Karpas-422 (cell line): ENCODE measurements around the gene NMT2. TPM values are rescaled to one million over a fixed set of nuclear protein-coding genes. Genes with fewer than 3 reads are reported as not detected.
"Not testable (repeated sequence)": the region's sequence is repeated elsewhere in the genome, so short reads cannot be mapped to it uniquely, and the experiment has no call there.

ENCODE experiments used
- DNase-seq: peaks from one replicate; pipeline ENCODE4 v3.0.0-alpha.2; 2015
- H2AFZ ChIP-seq: fragments of 200-600 bp; sonication (generic); 2 replicates; pipeline ENCODE4 v1.6.1; 2014; ENCODE audit warnings: antibody characterized with exemption, low read length, mixed read lengths
- H3K27ac ChIP-seq: fragments of 200-600 bp; sonication (generic); 2 replicates; pipeline ENCODE4 v1.5.1; 2014; ENCODE audit warnings: mild to moderate bottlenecking, low read length, moderate library complexity
- H3K27me3 ChIP-seq: fragments of 200-600 bp; sonication (generic); 2 replicates; pipeline ENCODE4 v1.6.1; 2014; ENCODE audit warnings: low read length, mixed read lengths
- H3K36me3 ChIP-seq: fragments of 200-600 bp; sonication (generic); 2 replicates; pipeline ENCODE4 v1.6.1; 2014; ENCODE audit warnings: low read length, mixed read lengths; ENCODE audit not compliant: insufficient read depth
- H3K4me1 ChIP-seq: fragments of 200-600 bp; sonication (generic); 2 replicates; pipeline ENCODE4 v1.6.1; 2014; ENCODE audit warnings: mild to moderate bottlenecking, low read length, mixed read lengths
- H3K4me2 ChIP-seq: fragments of 200-600 bp; sonication (generic); 2 replicates; pipeline ENCODE4 v1.6.1; 2014; ENCODE audit warnings: low read length, low read depth, mild to moderate bottlenecking; ENCODE audit not compliant: poor library complexity, severe bottlenecking
- H3K4me3 ChIP-seq: fragments of 200-600 bp; sonication (generic); 2 replicates; pipeline ENCODE4 v1.5.1; 2014; ENCODE audit warnings: mild to moderate bottlenecking, antibody characterized with exemption, low read length, mixed read lengths
- H3K79me2 ChIP-seq: fragments of 200-600 bp; sonication (generic); 2 replicates; pipeline ENCODE4 v1.6.1; 2014; ENCODE audit warnings: mild to moderate bottlenecking, low read length, mixed read lengths
- H3K9ac ChIP-seq: fragments of 200-600 bp; sonication (generic); 2 replicates; pipeline ENCODE4 v1.6.0; 2014; ENCODE audit warnings: low read length
- H3K9me2 ChIP-seq: fragments of 200-600 bp; sonication (generic), shearing (Covaris generic); replicated peaks from 2 replicates; pipeline ENCODE4 v1.6.0; 2014; ENCODE audit warnings: mild to moderate bottlenecking, low read length, moderate library complexity; ENCODE audit not compliant: insufficient read depth
- H3K9me3 ChIP-seq: fragments of 300-700, 200-600 bp; sonication (generic); 2 replicates; pipeline ENCODE4 v1.6.1; 2014; ENCODE audit warnings: low read length, mixed read lengths
- H4K20me1 ChIP-seq: fragments of 200-600 bp; sonication (generic); 2 replicates; pipeline ENCODE4 v1.6.1; 2014; ENCODE audit warnings: mild to moderate bottlenecking, antibody characterized with exemption, low read length, low read depth; ENCODE audit not compliant: insufficient read depth
- total RNA-seq: library from RNA; depleted of rRNA; stranded (reverse); fragments of >200 nt; shearing (Covaris generic); gene quantifications from 2 replicates; pipeline ENCODE4 v1.2.3, GENCODE V29; 2014; ENCODE audit warnings: low replicate concordance

NMT2 gene
- total RNA-seq, 1 experiment from 2014 or later: 1.6 TPM

GRCh38 chr10:15207410-15207809, 38.9 kb upstream of the NMT2 start:
- not testable (repeated sequence) for H3K9me3 ChIP-seq, H3K27ac ChIP-seq, H3K4me1 ChIP-seq

GRCh38 chr10:15202639-15203038, 34.1 kb upstream of the NMT2 start:
- no peaks in the 10 kb centered on the region for H3K9me3 ChIP-seq
- H2AFZ ChIP-seq: no peak overlapping the region
- H3K27me3 ChIP-seq: no peaks in the 10 kb centered on the region
- no peak overlapping the region for H3K4me3 ChIP-seq
- no peak overlapping the region for H3K27ac ChIP-seq
- no peaks in the 10 kb centered on the region for H3K79me2 ChIP-seq
- no peaks in the 10 kb centered on the region for H4K20me1 ChIP-seq
- H3K4me1 ChIP-seq: no peaks in the 10 kb centered on the region
- no peaks in the 10 kb centered on the region for H3K36me3 ChIP-seq
- H3K9ac ChIP-seq: no peak overlapping the region
- no peak overlapping the region for H3K4me2 ChIP-seq
- no peak for DNase-seq
- no peaks in the 10 kb centered on the region for H3K9me2 ChIP-seq

More at GRCh38 chr10:15207410-15207809, 38.9 kb upstream of the NMT2 start:
- not testable (repeated sequence) for H3K27me3 ChIP-seq, H3K36me3 ChIP-seq, H3K79me2 ChIP-seq, H3K9me2 ChIP-seq, DNase-seq, H2AFZ ChIP-seq, H3K4me2 ChIP-seq, H3K9ac ChIP-seq, H3K4me3 ChIP-seq, H4K20me1 ChIP-seq

- not testable (repeated sequence) for DNase-seq, H3K27me3 ChIP-seq, H3K27ac ChIP-seq, H4K20me1 ChIP-seq, H3K36me3 ChIP-seq, H3K9me2 ChIP-seq, H3K9me3 ChIP-seq, H3K4me1 ChIP-seq, H2AFZ ChIP-seq, H3K4me3 ChIP-seq, H3K9ac ChIP-seq, H3K4me2 ChIP-seq, H3K79me2 ChIP-seq
Observed at GRCh38 chr10:15202301-15202621, 33.8 kb upstream of the NMT2 start.

GRCh38 chr10:15201589-15202300, 33.3 kb upstream of the NMT2 start:
- Histone ChIP-seq H3K9ac (no peak overlapping the region), H2AFZ (no peak overlapping the region), H3K27me3 (no peaks in the 10 kb centered on the region)

GRCh38 chr10:15200626-15201025, 32.1 kb upstream of the NMT2 start:
- Histone ChIP-seq H3K9me2 (no peaks in the 10 kb centered on the region), H2AFZ (no peak overlapping the region), H3K27ac (no peak overlapping the region), H3K9ac (no peak overlapping the region), H3K9me3 (no peaks in the 10 kb centered on the region), H3K79me2 (no peaks in the 10 kb centered on the region), H3K4me3 (no peak overlapping the region), H3K36me3 (no peaks in the 10 kb centered on the region), H3K4me1 (peaks cover 8% of the 10 kb centered on the region), H3K27me3 (no peaks in the 10 kb centered on the region), H3K4me2 (no peak overlapping the region), H4K20me1 (no peaks in the 10 kb centered on the region)
- DNase-seq: no peak

More at GRCh38 chr10:15201589-15202300, 33.3 kb upstream of the NMT2 start:
- Histone ChIP-seq H3K4me3 (no peak overlapping the region), H3K4me2 (no peak overlapping the region), H3K9me2 (no peaks in the 10 kb centered on the region), H3K36me3 (no peaks in the 10 kb centered on the region), H3K9me3 (no peaks in the 10 kb centered on the region), H4K20me1 (no peaks in the 10 kb centered on the region), H3K4me1 (no peaks in the 10 kb centered on the region), H3K79me2 (no peaks in the 10 kb centered on the region), H3K27ac (no peak overlapping the region)
- no peak for DNase-seq

GRCh38 chr10:15197911-15198310, 29.4 kb upstream of the NMT2 start:
- no peaks in the 10 kb centered on the region for H3K36me3 ChIP-seq
- H3K27ac ChIP-seq: no peak overlapping the region
- DNase-seq: no peak
- no peaks in the 10 kb centered on the region for H3K27me3 ChIP-seq
- H3K9ac ChIP-seq: no peak overlapping the region
- no peak overlapping the region for H3K4me2 ChIP-seq
- no peak overlapping the region for H3K4me3 ChIP-seq
- H3K79me2 ChIP-seq: no peaks in the 10 kb centered on the region
- no peaks in the 10 kb centered on the region for H4K20me1 ChIP-seq
- no peaks in the 10 kb centered on the region for H3K9me3 ChIP-seq
- peaks cover 9% of the 10 kb centered on the region for H3K4me1 ChIP-seq
- H3K9me2 ChIP-seq: no peaks in the 10 kb centered on the region
- no peak overlapping the region for H2AFZ ChIP-seq

- Histone ChIP-seq H2AFZ (no peak overlapping the region), H3K9me3 (no peaks in the 10 kb centered on the region), H3K79me2 (no peaks in the 10 kb centered on the region), H3K9me2 (no peaks in the 10 kb centered on the region), H3K9ac (no peak overlapping the region), H4K20me1 (no peaks in the 10 kb centered on the region), H3K4me3 (no peak overlapping the region), H3K4me2 (no peak overlapping the region), H3K27me3 (no peaks in the 10 kb centered on the region), H3K36me3 (no peaks in the 10 kb centered on the region), H3K4me1 (peaks cover 9% of the 10 kb centered on the region), H3K27ac (no peak overlapping the region)
- DNase-seq: no peak
Observed at GRCh38 chr10:15197276-15197675, 28.8 kb upstream of the NMT2 start.

GRCh38 chr10:15196021-15196834, 27.7 kb upstream of the NMT2 start:
- Histone ChIP-seq H3K4me2 (peak overlapping the region; percentile 68), H2AFZ (peak overlapping the region; percentile 75), H3K36me3 (no peaks in the 10 kb centered on the region), H3K4me3 (peak overlapping the region; percentile 61), H3K9ac (peak overlapping the region; percentile 54), H3K79me2 (no peaks in the 10 kb centered on the region), H3K4me1 (peaks cover 9% of the 10 kb centered on the region), H3K9me2 (no peaks in the 10 kb centered on the region), H3K27ac (no peak overlapping the region), H3K9me3 (no peaks in the 10 kb centered on the region), H3K27me3 (no peaks in the 10 kb centered on the region), H4K20me1 (no peaks in the 10 kb centered on the region)
- peak; percentile 85 for DNase-seq
